ENCODE data around the gene FOXJ1.

The FOXJ1 gene

GRCh38 chr17:76123749-76124581 is 17.1 kb downstream of the FOXJ1 start:
- no peak for DNase-seq (ENCODE audit: low read depth)

GRCh38 chr17:76123191-76123499 is 17.9 kb downstream of the FOXJ1 start:
- no peak for DNase-seq (ENCODE audit: low read depth)

- DNase-seq (ENCODE audit: low read depth) = no peak
These were observed 18.4 kb downstream of the FOXJ1 start for GRCh38 chr17:76122431-76123190.

GRCh38 chr17:76121932-76122430 is 19.1 kb downstream of the FOXJ1 start:
- DNase-seq (ENCODE audit: low read depth) = no peak

- DNase-seq (ENCODE audit: low read depth) = no peak
These were observed 20.4 kb downstream of the FOXJ1 start for GRCh38 chr17:76120658-76121008.

- DNase-seq (ENCODE audit: low read depth) = no peak
These were observed 21.4 kb downstream of the FOXJ1 start for GRCh38 chr17:76119409-76120371.

GRCh38 chr17:76115138-76115754 is 25.8 kb downstream of the FOXJ1 start:
- no peak for DNase-seq (ENCODE audit: low read depth)

- DNase-seq (ENCODE audit: low read depth) = no peak
These were observed 29.1 kb downstream of the FOXJ1 start for GRCh38 chr17:76111956-76112355.

GRCh38 chr17:76107509-76107908 is 33.5 kb downstream of the FOXJ1 start:
- DNase-seq (ENCODE audit: low read depth) = no peak

GRCh38 chr17:76106703-76107102 is 34.3 kb downstream of the FOXJ1 start:
- DNase-seq (ENCODE audit: low read depth) = no peak

GRCh38 chr17:76104896-76105231 is 36.2 kb downstream of the FOXJ1 start:
- DNase-seq (ENCODE audit: low read depth) = no peak

GRCh38 chr17:76104140-76104895 is 36.7 kb downstream of the FOXJ1 start:
- no peak for DNase-seq (ENCODE audit: low read depth)

GRCh38 chr17:76103274-76104139 is 37.5 kb downstream of the FOXJ1 start, which contains the start of gene EXOC7:
Gene EXOC7 (minus strand): TSS chr17:76103787. CDS start chr17:76103692, 95 bp downstream.
- DNase-seq (ENCODE audit: low read depth) = peak; percentile 63

GRCh38 chr17:76102944-76103273 is 38.1 kb downstream of the FOXJ1 start:
- DNase-seq (ENCODE audit: low read depth) = no peak

- no peak for DNase-seq (ENCODE audit: low read depth)
These were observed 43.2 kb downstream of the FOXJ1 start for GRCh38 chr17:76097716-76098295.

GRCh38 chr17:76095943-76096342 is 45.1 kb downstream of the FOXJ1 start:
- no peak for DNase-seq (ENCODE audit: low read depth)

GRCh38 chr17:76094046-76094445 is 47.0 kb downstream of the FOXJ1 start:
- no peak for DNase-seq (ENCODE audit: low read depth)

GRCh38 chr17:76092526-76093413 is 48.3 kb downstream of the FOXJ1 start:
- no peak for DNase-seq (ENCODE audit: low read depth)

All from HS-27A (cell line).